HG02571 (cell line): Measurements from ENCODE around the gene DCLRE1A.
"Not testable (repeated sequence)": the region's sequence is repeated elsewhere in the genome, so short reads cannot be mapped to it uniquely, and the experiment has no call there.

Experiments
- ATAC-seq: cut with Tn5 transposase; IDR thresholded peaks from one replicate; pipeline ENCODE4 v1.9.1; 2021; ENCODE audit warnings: mild to moderate bottlenecking, moderate library complexity; ENCODE audit not compliant: unreplicated experiment

DCLRE1A gene

GRCh38 chr10:113859261-113859660 lies 5.4 kb upstream of the DCLRE1A start:
- peak; percentile 43 for ATAC-seq

- no peak for ATAC-seq
Observed at GRCh38 chr10:113858541-113858940, 4.7 kb upstream of the DCLRE1A start.

GRCh38 chr10:113857210-113857609 lies 3.3 kb upstream of the DCLRE1A start:
- ATAC-seq, result no peak

- no peak for ATAC-seq
Observed at GRCh38 chr10:113856563-113856962, 2.7 kb upstream of the DCLRE1A start.

GRCh38 chr10:113854761-113855588 lies 1.1 kb upstream of the DCLRE1A start:
- ATAC-seq, result peak; percentile 41

GRCh38 chr10:113853578-113854012 lies 287 bp downstream of the DCLRE1A start:
- no peak for ATAC-seq

GRCh38 chr10:113849946-113850345 lies 3.9 kb downstream of the DCLRE1A start:
- no peak for ATAC-seq

- ATAC-seq, result no peak
Observed at GRCh38 chr10:113849140-113849803, 4.6 kb downstream of the DCLRE1A start.

- ATAC-seq, result no peak
Observed at GRCh38 chr10:113846036-113846435, 7.8 kb downstream of the DCLRE1A start.

- no peak for ATAC-seq
Observed at GRCh38 chr10:113843972-113844485, 9.9 kb downstream of the DCLRE1A start.

- ATAC-seq, result no peak
Observed at GRCh38 chr10:113842171-113842570, 11.7 kb downstream of the DCLRE1A start.

GRCh38 chr10:113828567-113828966 lies 25.3 kb downstream of the DCLRE1A start:
- not testable (repeated sequence) for ATAC-seq

- no peak for ATAC-seq
Observed at GRCh38 chr10:113825791-113826190, 28.1 kb downstream of the DCLRE1A start.

- no peak for ATAC-seq
Observed at GRCh38 chr10:113823389-113823788, 30.5 kb downstream of the DCLRE1A start.

GRCh38 chr10:113822174-113822573 lies 31.7 kb downstream of the DCLRE1A start:
- no peak for ATAC-seq

- not testable (repeated sequence) for ATAC-seq
Observed at GRCh38 chr10:113821306-113821705, 32.6 kb downstream of the DCLRE1A start.

GRCh38 chr10:113820507-113820906 lies 33.4 kb downstream of the DCLRE1A start:
- no peak for ATAC-seq

- no peak for ATAC-seq
Observed at GRCh38 chr10:113819989-113820388, 33.9 kb downstream of the DCLRE1A start.

GRCh38 chr10:113814700-113815099 lies 39.2 kb downstream of the DCLRE1A start:
- ATAC-seq, result not testable (repeated sequence)

- no peak for ATAC-seq
Observed at GRCh38 chr10:113808168-113808567, 45.7 kb downstream of the DCLRE1A start.

- ATAC-seq, result no peak
Observed at GRCh38 chr10:113806503-113806902, 47.4 kb downstream of the DCLRE1A start.

- no peak for ATAC-seq
Observed at GRCh38 chr10:113802997-113803396, 50.9 kb downstream of the DCLRE1A start.
